GM12875 (cell line): ENCODE results near the gene NDFIP1.

ENCODE experiments used
- H3K4me3 ChIP-seq: one replicate; pipeline ENCODE4 v1.5.1; 2011; ENCODE audit warnings: low read depth, low read length, control low read depth
- TF ChIP-seq, protein P1 (sequence below): IDR thresholded peaks from 2 replicates; pipeline ENCODE4 v1.5.1; 2011; ENCODE audit warnings: low read depth, mild to moderate bottlenecking, control low read depth, inconsistent platforms, low read length, moderate library complexity, borderline replicate concordance; ENCODE audit not compliant: insufficient read depth

Gene NDFIP1

DNA sequence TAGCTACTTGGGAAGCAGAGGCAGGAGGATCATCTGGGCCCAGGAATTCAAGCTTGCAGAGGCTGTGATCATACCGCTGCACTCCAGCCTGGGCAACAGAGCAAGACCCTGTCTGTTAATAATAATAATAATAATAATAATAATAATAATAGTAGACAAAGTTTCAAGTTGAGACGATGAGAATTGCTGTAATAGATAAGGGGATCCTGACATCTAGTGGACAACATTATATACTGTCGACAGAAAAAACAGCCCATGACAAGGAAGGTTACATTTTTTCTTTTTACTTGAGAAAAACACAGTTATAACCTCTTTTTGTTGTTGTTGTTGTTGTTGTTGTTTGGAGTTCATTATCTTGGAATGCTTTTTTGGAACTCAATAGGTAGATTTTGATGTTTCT, 35.3 kb downstream of the NDFIP1 start:
- no peak overlapping the region for H3K4me3 ChIP-seq
- TF ChIP-seq, protein P1, sequence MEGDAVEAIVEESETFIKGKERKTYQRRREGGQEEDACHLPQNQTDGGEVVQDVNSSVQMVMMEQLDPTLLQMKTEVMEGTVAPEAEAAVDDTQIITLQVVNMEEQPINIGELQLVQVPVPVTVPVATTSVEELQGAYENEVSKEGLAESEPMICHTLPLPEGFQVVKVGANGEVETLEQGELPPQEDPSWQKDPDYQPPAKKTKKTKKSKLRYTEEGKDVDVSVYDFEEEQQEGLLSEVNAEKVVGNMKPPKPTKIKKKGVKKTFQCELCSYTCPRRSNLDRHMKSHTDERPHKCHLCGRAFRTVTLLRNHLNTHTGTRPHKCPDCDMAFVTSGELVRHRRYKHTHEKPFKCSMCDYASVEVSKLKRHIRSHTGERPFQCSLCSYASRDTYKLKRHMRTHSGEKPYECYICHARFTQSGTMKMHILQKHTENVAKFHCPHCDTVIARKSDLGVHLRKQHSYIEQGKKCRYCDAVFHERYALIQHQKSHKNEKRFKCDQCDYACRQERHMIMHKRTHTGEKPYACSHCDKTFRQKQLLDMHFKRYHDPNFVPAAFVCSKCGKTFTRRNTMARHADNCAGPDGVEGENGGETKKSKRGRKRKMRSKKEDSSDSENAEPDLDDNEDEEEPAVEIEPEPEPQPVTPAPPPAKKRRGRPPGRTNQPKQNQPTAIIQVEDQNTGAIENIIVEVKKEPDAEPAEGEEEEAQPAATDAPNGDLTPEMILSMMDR: 0 out of 2 replicates have a peak, but pooled peaks have one; percentile 15

DNA sequence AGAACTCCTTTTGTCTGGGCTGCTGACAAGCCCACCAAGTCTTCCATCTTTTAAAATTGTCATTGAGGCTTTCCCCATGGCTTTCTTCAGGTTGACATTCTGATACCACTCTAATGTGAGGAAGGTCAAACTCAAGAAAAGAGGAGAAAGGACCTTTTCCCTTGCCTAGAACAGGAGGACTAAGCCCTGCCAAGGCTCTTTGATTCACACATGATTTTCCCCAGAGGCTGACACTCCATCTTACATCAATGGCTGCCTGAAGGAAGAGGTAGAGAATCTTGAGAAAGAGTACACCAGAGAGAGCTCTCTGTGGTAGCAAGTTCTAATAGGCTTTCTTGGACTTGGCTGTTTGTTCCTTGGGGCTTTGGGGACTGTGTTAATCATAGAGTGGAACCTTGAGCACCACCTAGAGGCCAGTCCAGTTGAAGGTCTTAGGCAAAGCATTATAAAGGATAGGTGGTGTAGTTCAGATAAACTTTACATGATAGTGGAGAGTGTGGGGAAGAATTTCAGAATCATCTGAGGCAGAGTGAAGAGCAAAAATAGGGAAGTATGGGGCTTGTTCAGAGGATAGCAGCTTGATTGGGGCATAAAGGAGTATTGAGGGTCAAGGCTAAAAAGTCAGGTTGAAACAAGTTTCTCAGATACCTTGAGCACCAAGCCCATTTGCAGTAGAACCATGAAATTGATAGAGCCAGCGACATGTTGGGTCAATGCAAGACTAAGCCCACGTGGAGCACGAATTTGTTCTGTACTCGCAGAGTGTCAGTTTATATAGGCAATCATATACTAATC, 36.7 kb downstream of the NDFIP1 start:
- no peak overlapping the region for H3K4me3 ChIP-seq
- TF ChIP-seq, protein P1: peak; percentile 68; the same call in 1 of the 2 replicates

DNA sequence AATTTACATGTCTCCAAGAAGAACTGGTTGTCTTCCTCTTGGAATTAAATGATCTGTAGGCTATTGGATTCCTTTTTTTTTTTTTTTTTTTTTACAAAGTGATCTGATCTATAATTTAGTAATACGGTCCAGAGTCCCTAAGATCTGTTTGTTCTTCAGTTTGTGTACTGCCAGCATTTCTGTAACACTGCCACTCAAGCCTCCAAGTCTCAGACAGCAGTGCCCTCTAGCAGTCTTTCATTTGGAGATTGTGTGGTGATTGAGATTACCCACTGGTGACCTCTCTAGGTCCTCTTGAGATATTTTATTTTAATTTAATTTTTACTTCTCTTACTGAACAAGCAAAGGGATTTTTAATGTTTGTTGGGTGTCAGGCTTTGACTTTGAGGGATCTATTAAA, 40.8 kb downstream of the NDFIP1 start:
- TF ChIP-seq, protein P1: no peak
- no peak overlapping the region for H3K4me3 ChIP-seq

DNA sequence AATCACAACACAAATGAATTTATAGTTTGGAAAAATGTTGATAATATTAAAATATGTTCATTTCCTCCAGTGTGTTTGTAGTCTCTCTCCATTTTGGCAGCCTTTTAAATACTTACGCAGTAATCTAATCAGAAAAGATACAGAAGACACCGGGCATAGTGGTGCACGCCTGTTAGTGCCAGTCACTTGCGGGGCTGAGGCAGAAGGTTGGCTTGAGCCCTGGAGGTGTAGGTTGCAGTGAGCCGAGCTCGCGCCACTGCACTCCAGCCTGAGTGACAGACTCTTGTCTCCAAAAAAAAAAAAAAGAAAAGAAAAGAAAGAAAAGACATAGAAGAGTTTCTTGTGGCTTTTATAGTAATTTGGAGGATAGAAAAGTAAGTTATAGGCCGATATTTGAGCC, 41.9 kb downstream of the NDFIP1 start:
- TF ChIP-seq, protein P1: no peak

DNA sequence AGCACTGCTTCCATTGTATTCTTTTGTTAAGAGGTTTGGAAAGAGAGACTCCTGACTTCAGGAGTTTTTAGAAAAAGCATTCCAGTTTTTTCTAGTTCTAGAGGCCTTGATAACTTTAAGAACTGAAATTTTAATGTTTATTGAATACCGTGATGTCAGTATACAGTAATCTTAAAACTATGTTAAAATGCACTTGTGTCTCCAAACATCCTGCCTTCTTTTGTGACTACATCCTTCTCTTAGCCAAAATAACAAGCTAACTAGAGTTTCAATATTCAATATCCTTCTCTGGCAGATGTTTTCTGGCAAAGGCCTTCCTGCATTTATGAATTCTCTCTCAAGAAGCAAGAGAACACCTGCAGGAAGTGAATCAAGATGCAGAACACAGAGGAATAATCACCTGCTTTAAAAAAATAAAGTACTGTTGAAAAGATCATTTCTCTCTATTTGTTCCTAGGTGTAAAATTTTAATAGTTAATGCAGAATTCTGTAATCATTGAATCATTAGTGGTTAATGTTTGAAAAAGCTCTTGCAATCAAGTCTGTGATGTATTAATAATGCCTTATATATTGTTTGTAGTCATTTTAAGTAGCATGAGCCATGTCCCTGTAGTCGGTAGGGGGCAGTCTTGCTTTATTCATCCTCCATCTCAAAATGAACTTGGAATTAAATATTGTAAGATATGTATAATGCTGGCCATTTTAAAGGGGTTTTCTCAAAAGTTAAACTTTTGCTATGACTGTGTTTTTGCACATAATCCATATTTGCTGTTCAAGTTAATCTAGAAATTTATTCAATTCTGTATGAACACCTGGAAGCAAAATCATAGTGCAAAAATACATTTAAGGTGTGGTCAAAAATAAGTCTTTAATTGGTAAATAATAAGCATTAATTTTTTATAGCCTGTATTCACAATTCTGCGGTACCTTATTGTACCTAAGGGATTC, 43.1 kb downstream of the NDFIP1 start:
- TF ChIP-seq, protein P1: peak; percentile 57; the same call in 1 of the 2 replicates

More for the DNA sequence above, 41.9 kb downstream of the NDFIP1 start:
- H3K4me3 ChIP-seq: no peak overlapping the region

GRCh38 chr5:142152384-142152732, 43.8 kb downstream of the NDFIP1 start:
- TF ChIP-seq, protein P1: no peak
- no peak overlapping the region for H3K4me3 ChIP-seq

More for the DNA sequence above, 43.1 kb downstream of the NDFIP1 start:
- H3K4me3 ChIP-seq: no peak overlapping the region
